ENCODE measurements around the gene NOL7.

DNA sequence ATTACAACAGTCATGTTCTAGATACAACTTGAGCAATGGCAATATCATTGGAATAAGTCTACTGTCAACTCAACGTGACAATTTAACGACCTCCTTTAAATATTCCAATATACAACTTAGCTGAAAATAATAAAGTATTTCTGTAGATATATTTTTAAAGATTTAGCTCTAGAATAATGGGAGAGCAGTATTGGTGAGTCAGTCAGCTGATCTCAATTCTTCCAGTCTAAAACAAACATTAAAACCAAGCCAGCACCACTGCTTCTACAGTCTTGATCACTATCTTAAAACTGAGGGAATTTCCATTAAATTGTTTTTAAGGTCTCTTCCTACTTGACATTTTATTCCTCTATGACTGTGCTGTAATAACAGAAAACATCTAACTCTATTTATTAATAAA, 38.2 kb downstream of the NOL7 start:
- TF ChIP-seq, protein P1, sequence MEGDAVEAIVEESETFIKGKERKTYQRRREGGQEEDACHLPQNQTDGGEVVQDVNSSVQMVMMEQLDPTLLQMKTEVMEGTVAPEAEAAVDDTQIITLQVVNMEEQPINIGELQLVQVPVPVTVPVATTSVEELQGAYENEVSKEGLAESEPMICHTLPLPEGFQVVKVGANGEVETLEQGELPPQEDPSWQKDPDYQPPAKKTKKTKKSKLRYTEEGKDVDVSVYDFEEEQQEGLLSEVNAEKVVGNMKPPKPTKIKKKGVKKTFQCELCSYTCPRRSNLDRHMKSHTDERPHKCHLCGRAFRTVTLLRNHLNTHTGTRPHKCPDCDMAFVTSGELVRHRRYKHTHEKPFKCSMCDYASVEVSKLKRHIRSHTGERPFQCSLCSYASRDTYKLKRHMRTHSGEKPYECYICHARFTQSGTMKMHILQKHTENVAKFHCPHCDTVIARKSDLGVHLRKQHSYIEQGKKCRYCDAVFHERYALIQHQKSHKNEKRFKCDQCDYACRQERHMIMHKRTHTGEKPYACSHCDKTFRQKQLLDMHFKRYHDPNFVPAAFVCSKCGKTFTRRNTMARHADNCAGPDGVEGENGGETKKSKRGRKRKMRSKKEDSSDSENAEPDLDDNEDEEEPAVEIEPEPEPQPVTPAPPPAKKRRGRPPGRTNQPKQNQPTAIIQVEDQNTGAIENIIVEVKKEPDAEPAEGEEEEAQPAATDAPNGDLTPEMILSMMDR (IDR thresholded peaks at IDR 0.05; ENCODE audit: low read depth, low read length, missing input control) = no peak
- no peak for TF ChIP-seq JUND (IDR thresholded peaks at IDR 0.05)
- no peak for TF ChIP-seq NR2F2 (IDR thresholded peaks at IDR 0.05)
- TF ChIP-seq, protein P2, sequence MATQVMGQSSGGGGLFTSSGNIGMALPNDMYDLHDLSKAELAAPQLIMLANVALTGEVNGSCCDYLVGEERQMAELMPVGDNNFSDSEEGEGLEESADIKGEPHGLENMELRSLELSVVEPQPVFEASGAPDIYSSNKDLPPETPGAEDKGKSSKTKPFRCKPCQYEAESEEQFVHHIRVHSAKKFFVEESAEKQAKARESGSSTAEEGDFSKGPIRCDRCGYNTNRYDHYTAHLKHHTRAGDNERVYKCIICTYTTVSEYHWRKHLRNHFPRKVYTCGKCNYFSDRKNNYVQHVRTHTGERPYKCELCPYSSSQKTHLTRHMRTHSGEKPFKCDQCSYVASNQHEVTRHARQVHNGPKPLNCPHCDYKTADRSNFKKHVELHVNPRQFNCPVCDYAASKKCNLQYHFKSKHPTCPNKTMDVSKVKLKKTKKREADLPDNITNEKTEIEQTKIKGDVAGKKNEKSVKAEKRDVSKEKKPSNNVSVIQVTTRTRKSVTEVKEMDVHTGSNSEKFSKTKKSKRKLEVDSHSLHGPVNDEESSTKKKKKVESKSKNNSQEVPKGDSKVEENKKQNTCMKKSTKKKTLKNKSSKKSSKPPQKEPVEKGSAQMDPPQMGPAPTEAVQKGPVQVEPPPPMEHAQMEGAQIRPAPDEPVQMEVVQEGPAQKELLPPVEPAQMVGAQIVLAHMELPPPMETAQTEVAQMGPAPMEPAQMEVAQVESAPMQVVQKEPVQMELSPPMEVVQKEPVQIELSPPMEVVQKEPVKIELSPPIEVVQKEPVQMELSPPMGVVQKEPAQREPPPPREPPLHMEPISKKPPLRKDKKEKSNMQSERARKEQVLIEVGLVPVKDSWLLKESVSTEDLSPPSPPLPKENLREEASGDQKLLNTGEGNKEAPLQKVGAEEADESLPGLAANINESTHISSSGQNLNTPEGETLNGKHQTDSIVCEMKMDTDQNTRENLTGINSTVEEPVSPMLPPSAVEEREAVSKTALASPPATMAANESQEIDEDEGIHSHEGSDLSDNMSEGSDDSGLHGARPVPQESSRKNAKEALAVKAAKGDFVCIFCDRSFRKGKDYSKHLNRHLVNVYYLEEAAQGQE (IDR thresholded peaks at IDR 0.05) = no peak
- TF ChIP-seq, protein P3, sequence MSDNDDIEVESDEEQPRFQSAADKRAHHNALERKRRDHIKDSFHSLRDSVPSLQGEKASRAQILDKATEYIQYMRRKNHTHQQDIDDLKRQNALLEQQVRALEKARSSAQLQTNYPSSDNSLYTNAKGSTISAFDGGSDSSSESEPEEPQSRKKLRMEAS (IDR thresholded peaks at IDR 0.05) = no peak
- no peak for TF ChIP-seq RXRA (IDR thresholded peaks at IDR 0.05)
- no peak for TF ChIP-seq YY1 (IDR thresholded peaks at IDR 0.05)
- no peak for TF ChIP-seq HNF4G (IDR thresholded peaks at IDR 0.05)
- TF ChIP-seq TAF1 (conservative IDR thresholded peaks at IDR 0.05) = no peak
- TF ChIP-seq, protein P4, sequence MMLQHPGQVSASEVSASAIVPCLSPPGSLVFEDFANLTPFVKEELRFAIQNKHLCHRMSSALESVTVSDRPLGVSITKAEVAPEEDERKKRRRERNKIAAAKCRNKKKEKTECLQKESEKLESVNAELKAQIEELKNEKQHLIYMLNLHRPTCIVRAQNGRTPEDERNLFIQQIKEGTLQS (IDR thresholded peaks at IDR 0.05) = no peak
- no peak for TF ChIP-seq SP1 (IDR thresholded peaks at IDR 0.05)
- no peak for TF ChIP-seq RAD21 (IDR thresholded peaks at IDR 0.05)
- TF ChIP-seq EGR1 (IDR thresholded peaks at IDR 0.05; ENCODE audit: low read depth in 2 of 2) = no peak

All from liver (tissue), 3 donors.